IPS-11a (cell line): Measurements from ENCODE around the gene ABCF2.
A peak's percentile ranks its signal among the peaks of the same experiment; 100 is the strongest.

Source experiments
- H3K4me3 ChIP-seq: one replicate; pipeline ENCODE4 v1.5.1; 2013; ENCODE audit warnings: low read depth, low read length, control low read depth

Gene ABCF2

DNA sequence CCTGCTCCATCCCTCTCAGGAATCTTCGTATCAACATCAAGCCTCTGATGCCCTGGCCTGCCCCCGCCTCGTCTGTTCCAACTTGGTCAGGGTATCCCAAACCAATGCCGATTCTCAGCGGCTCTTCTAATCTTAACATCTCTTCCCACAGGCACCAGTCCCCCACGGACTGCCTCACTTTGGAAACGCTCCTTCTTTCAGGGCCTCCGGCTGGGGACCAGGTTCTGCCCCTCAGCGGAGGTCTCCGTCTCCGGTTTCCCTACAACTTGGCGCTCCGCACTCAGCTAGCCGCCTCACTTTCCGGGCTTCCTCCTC lies 488 bp downstream of the ABCF2 start:
- H3K4me3 ChIP-seq: peak overlapping the region; percentile 95

DNA sequence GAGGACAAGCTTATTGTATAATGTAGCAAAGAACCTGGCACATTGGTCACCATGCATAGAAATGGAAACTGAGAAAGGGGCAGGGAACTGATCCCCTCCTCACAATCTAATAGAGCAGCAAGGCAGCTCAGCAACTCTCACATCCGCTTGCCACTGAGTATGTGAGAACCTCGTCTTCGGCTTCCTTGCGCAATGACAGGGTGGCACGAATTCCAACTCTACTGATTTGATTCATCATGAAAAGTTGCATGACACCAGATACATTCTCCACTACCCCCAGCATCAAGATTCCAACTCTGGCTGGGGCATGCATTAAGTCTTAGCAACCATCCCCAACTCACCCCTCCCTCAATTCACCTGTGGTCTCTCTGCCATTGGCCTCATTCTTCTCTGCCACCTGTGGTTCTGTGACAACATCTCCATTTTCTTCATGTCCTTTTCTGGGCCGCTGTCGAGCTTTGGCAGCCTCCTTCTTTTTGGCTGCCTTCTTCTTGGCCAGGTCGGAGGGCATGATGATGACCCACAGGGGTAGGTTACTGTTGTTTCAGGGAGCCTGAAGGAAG lies 976 bp downstream of the ABCF2 start:
- H3K4me3 ChIP-seq: peak overlapping the region; percentile 95

DNA sequence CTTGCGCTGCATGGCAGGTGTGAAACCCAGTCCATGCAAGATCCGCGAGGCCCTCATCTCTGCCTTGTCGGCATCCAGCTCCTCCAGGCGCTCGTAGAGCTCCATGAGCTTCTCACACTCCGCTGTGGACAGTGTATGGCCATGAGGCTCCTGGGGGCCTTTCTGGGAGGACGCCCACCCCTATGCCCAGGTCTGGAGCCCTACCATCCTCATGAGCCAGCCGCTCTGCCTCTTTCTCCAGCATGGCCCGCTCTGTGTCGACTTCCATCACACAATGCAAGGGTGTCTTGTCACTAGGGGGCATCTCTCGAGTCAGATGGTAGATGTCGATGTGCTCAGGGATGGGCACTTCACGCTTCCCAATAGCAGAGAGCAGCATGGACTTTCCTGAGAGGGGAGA lies 3.3 kb downstream of the ABCF2 start:
- no peak overlapping the region for H3K4me3 ChIP-seq

DNA sequence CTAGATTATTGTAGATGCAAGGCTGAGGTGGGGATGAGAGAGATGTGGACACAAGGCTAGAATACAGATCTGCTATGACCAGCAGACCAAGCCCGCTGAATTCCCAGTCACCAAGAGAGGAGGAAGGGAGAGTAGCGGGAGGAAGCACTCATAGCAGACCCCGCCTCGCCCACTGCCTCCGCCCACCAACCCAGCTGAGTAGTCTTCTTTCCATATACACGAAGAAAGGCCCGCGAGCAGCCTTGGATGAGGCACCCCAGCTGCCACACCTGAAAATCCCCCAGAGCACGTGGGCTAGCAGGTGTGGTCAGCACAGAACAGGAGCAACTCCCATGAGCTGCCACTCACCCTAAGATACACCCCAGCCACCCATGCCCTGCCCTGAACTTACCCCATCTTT lies 8.8 kb downstream of the ABCF2 start:
- no peak overlapping the region for H3K4me3 ChIP-seq

DNA sequence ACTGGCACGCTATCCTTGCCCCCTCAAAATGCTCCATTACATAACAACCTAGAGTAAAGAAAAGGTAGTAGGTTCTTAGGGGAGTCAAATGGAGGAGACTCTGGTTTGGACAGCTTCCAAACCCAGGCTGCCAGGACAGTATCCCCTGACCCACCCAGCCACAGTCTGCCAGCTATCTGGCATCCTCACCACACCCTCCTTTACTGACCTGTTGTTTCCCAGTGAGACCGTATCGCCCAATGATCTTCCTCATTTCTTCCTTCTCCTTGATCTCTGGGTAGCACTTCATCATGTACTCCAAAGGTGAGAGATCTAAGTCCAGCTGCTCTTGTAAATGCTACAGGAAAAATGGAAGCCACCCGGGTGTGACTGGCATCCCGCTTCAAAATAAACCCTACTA lies 11.6 kb downstream of the ABCF2 start:
- no peak overlapping the region for H3K4me3 ChIP-seq

DNA sequence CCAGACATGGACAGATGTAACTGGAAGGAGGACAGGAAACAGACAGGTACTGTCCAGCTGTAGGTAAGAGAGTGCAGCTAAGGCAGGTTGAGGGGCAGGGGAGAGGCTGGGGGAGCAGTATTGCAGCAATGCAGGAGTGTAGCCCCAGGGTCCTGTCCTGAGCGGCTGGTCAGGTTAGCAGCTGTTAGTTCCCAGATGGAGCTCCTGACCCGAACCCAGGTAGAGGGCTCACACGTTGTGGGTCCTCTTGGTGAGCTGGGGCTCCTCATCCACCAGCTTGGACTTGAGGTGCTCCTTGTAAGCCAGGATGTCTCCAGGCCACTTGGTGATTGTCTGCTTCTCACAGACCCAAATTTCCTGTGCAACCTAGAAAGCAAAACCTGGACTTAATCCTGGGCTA lies 13.2 kb downstream of the ABCF2 start:
- H3K4me3 ChIP-seq: no peak overlapping the region

DNA sequence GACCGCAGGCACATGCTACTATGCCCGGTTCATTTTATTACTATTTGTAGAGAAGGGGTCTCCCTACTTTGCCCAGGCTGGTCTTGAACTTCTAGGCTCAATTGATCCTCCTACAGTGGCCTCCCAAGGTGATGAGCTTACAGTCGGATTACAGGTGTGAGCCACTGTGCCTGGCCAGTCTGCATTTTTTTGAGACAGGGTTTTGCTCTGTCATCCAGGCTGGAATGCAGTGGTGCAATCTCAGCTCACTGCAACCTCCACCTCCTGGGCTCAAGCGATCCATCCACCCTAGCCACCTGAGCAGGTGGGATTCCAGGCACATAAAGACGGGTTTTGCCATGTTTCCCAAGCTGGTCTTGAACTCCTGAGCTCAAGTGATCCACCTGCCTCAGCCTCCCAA lies 14.4 kb downstream of the ABCF2 start:
- no peak overlapping the region for H3K4me3 ChIP-seq

DNA sequence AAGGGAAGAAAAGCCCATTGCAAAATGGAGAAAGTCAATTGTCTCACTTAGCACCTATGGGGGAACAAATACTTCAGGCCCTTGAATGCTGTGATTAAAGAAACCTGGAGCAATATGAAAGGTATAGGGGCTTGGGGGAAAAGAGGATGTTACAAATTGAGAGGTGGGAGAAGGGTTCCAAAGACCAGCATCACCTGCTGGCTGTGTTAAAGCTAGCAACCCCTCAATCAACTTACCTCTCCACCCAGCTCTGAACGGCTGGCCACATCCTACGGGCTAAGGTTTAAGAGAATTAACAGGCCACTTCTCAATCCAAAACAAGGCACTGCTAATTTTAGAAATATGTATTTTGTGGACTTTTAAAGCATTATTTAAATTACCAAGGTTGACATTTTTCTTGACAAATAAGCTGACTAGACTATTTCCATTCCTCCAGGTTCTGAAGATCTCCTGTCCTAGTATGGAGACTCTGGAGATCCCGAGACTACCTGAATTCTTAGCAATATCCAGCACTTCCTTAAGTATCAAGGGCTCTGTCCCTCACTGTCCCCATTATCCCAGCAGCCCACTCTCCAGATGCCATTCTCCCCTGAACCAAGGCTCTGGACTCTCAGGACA lies 15.7 kb downstream of the ABCF2 start:
- H3K4me3 ChIP-seq: no peak overlapping the region

DNA sequence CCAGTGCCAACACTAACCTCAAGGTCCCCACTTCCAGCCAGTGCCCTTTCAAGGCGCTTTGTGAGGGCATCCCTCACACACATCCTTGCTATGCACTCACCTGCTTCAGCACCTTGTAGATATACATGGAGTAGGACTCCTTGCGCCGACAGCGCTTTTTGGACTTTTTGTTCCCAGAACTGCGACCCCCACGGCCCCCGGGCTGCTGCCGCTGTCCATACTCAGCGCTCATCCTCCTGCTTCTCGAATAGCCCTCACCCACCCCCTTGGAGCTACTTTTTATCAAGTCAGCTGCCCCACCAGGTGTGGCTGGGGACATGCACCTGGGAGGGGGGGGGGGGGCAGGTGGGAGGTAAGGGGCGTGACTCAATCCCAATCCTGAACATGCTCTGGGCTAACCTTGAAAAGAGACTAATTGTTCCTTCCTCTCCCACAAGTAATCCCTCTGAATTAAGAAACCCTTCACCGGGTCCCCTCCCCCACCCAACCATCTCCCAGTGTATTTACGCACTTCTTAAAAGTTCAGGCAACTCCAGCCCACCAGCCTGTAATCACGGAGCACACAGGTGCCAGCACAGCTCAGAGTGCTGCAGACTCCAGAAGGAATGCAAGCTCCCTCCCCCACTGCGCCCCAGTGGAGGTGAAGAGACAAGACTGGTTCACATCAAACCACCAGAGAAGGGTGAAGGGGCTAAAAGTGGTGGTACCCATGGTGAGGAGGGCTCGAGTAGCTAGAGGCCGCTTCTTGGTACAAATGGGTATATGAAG lies 16.7 kb downstream of the ABCF2 start, which contains the start of gene H2BK1:
Gene H2BK1 (minus strand): TSS at position 402 of the 768 bp plus-strand sequence. CDS start 170 bp downstream, at position 232.
- H3K4me3 ChIP-seq: no peak within 1 kb of the TSS

DNA sequence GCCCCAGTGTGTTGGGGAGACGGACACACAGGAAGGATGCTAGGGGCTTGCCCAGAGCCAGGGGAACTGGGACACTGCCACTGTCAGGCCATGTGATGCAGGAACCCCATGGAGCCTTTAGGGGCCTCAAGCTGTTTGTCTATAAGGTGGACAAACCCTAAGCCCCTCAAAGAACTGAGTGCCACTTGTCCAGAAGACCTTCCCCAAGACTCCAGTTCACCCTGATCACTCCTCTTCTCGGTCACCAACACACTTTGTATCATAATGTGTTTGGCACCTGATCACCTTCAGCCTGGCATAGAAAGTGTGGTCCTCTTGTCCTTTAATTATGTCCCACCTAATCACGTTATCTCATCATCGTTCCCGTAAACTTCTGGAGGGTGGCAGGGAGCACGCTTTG lies 17.4 kb downstream of the ABCF2 start:
- no peak overlapping the region for H3K4me3 ChIP-seq

DNA sequence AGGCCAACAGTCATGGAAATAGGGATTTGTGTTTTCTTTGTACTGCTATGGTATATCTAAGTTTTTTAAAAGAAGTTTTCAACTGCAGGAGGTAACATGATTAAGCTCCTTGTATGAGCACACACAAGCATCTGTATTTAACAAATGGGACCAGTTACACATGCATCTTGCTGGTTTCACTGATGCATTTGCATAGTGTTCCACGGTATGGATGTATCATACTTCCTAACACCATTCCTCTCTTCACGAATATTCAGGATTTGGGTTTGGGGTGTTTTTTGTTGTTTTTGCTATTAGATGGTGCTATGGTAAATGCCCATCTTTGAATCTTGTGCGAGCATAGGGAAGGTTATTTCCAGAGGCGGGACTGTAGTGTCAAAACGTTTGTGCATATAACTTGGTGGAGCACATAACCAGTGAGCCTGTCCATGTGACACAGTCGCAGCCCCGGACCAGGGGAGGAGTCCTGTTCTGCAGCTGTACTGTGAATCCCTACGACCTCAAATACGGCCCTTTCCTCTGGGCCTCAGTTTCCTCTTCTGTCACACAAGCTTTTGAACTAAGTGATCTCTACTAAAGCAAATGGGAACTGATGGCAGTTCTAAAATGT lies 18.6 kb downstream of the ABCF2 start:
- no peak overlapping the region for H3K4me3 ChIP-seq

DNA sequence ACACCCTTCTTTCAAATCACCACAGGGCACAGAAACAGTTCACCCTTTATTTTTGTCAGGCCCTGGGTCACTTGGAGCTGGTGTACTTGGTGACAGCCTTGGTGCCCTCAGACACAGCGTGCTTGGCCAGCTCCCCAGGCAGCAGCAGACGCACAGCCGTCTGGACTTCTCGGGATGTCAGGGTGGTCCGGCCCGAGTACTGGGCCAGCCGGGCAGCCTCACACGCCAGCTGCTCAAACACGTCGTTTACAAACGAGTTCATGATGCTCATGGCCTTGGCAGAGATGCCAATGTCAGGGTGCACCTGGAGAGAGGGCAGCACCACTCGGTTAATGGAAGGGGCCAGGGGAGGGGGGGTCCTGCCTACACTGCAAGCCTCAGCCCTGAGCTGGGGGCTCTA lies 19.2 kb downstream of the ABCF2 start:
- no peak overlapping the region for H3K4me3 ChIP-seq

DNA sequence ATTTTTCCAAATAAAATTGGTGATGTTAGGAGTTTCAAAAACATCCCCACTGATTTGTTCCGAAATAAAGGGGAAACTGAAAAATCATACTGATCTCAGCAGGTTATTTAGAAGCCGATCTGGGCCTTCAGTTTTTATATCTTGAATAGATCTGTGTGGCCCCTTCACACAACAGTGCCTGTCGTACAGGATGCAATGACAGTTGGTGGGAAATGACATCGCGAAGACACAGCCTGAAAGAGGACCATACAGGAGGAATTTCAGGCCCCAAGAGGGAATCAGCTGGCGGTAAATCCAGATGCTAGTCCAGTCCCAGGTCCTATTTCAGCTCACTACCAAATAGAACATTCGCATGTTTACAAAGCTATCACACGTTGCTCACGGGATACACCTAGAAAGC lies 19.7 kb downstream of the ABCF2 start:
- no peak overlapping the region for H3K4me3 ChIP-seq

DNA sequence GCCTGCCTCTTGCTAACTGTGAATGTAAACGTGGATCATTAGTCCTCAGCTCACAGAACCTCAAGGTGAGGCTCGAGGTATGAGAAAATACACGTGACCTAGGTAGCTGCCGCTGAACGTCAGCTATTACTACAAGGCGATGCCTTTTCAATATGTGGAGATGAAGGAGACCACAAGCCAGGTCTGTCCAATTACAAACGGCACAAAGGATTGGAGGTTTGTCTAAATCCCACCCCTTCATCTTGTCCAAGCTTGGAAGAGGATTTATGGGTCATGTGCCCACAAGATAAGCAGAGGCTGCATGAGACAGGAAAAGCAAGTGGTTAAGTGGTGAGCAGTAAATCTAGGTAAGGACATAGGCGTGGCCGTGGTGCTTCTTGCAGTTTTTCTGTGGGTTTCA lies 20.1 kb downstream of the ABCF2 start:
- H3K4me3 ChIP-seq: no peak overlapping the region

DNA sequence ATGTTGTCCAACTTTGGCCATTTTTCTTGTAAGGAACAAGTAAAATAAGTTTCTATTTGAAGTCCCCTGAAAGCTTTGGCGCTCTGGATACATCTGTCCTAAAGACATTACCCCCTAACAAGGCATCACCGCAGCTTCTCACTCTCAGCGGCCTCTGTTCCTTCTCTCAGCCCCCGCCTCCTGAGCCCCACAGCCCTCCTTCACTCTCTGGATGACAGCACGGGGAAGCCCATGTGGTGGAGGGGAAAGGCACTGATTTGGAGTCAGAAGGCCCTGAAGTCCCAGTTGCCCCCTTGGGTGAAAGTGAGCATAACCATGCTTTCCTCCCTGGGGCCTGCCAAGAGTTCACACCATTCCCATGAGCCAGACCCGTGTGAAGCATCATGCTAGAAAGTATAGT lies 21.3 kb downstream of the ABCF2 start:
- H3K4me3 ChIP-seq: no peak overlapping the region

DNA sequence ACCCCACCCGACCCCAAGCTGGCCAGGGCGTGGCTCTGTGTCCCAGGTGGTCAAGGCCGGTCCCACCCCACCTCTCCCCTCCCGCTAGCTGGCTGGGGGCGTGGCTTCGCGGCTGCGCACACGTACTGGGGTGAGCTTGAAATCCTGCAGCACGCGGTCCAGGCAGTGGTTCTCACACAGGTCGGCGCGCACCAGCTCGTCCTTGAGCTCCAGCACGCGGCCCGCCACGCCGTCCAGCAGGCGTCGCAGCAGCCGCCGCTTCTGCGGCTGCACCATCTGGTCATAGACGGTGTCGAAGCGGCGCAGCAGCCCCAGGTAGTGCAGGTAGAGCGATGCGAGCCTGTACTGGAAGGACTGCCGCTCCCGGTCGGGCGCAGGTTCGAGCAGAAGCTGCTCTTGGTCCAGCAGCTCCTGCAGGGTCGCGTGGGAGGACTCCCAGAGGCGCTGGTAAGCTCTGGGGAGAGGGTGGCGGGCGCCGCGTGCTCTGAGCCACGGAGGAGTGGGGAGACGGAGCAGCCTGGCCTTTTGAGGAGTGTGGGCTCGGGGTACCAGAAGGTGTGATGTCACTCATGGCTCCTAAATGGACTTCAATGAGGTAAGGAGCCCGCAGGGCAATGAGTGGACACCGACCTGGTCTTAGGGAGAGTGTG lies 22.5 kb downstream of the ABCF2 start:
- no peak overlapping the region for H3K4me3 ChIP-seq

DNA sequence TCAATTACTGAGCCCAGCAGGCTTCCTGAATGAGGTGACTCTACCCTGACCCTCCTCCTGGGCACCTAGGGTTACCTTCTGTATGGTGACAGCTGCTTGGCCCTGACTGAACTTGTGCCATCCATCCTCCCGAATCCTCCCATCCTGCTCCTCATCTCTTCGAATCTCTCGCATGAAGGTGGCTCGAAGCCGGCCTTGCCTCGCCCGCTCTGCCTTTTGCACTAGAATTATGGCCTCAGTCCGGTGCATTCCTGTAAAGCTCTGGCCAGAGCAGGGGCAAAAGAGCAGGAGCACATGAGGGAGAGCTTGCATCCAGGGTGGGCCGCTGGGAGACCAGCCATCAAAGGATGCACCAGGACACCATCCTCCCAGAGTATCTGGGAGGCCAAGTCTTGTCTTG lies 24.2 kb downstream of the ABCF2 start:
- no peak overlapping the region for H3K4me3 ChIP-seq

DNA sequence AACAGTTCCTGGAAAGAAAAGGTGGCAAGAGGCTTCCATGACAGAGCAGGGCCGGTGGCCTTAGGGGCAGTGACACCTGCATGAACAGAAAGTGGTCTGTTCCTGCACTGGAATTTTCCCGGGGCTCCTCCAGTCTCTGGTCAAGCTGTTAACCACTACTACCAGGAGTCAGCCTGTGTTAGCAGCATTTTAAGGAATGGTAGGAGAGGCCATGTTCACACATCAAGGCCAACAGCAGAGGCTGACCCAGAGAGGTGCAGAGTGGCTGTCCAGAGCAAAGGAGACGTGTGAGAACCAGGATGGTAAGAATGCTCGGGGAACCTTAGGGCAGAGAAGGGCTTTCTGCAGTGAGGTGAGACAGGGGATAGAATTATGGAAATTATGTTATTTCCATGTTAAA lies 25.3 kb downstream of the ABCF2 start:
- no peak overlapping the region for H3K4me3 ChIP-seq

DNA sequence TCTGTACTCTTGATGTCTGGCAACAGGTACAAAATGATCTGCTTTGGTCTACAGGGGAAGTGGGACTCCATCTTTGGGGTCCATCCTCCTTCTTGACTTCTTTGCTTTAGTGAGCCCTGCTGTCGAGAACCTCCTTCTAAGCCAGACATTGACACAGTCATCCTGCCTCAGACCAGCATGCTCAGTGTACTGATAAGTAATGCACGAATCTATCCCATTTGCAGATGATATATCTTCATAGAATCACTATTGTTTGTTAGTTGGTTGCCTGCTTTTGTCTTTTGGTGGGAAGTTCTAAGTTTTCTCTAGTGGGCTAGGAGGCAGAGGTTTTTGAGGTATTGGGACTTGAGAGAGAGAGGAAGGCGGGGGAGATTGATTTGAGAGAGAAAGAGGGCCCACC lies 25.7 kb downstream of the ABCF2 start:
- H3K4me3 ChIP-seq: no peak overlapping the region

DNA sequence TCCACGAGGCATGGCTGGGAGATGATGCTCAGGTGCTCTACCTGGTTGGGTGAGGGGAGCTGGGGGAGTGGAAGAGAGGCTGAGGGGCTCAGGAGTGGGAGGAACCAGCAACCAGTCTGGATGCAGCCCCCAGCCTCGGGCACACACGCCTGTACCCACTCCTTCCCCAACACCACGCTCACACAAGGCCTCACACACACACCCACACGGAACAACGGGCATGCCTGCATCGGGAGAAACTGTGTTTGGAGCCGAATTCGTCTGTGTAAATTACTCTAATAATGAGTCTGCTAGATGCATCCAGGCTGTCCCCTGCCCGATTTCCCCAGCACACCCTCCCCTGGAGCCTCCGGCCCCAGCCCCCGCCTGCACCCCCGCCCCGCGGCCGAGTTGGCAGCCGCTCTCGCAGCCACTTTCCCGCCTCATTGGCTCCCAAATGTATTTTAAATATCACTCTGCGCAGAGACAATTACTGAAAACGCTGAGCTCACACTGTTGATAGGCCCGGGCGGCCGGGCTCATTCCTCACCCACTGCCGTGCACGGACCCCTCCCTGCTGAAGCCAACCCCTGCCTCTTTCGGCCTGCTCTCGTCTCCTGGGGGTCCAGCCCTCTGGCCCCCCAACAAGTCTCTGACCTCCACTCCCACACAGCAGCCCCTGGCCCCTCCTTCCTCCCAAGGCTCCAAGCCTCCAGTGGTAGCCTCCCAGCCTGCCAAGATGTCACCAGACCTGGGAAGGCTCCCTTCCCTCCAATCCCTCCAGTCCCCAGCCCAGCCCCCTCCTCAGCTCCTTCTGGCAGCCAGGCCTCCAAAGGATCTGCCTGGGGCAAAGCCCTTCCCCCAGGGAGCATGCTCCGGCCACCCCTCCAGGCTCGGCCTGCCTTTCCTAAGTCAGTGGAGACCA lies 27.8 kb downstream of the ABCF2 start:
- H3K4me3 ChIP-seq: no peak overlapping the region

DNA sequence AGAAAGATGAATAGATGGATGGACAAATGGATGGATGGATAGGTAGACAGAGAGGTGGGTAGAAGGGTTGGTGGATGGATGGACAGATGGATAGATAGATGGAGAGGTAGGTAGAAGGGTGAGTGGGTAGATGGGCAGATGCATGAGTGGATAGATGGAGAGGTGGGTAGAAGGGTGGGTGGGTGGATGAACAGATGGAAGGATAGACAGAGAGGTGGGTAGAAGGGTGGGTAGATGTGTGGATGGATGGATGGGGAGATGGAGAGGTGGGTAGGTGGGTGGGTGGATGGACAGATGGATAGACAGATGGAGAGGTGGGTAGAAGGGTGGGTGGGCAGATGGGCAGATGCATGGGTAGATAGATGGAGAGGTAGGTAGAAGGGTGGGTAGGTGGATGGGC lies 29.1 kb downstream of the ABCF2 start:
- H3K4me3 ChIP-seq: no peak overlapping the region
